Measurements from ENCODE around the gene TRPC6. TPM values are rescaled to one million over a fixed set of nuclear protein-coding genes. Genes with fewer than 3 reads are reported as not detected.
"Not testable (repeated sequence)": the region's sequence is repeated elsewhere in the genome, so short reads cannot be mapped to it uniquely, and the experiment has no call there.

The TRPC6 gene
- total RNA-seq, 1 experiment from 2014 or later: not detected

DNA sequence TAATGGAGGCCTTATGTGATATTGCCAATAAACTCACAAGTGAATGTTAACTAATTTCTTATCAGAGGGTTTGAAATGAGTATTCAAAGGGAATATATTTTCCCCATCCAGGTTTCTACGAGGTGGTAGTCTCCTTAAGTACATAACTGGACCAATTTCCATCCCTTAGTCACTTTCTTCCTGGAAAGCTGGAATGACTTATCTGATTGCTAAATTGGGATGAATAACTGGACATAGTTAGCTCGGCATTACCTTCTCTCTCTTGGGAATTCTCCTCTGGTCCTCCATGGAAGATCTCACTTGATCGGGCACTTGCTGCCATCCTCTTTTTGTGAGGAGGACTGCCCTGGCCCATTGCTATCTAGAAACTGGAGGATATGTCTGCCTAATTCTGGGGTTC, 109.1 kb downstream of the TRPC6 start:
- no peak overlapping the region for H3K4me3 ChIP-seq
- no peak overlapping the region for H3K27ac ChIP-seq
- intact Hi-C loops (cut with micrococcal nuclease; ENCODE audit: unreplicated experiment): no loop called here
- ChIA-PET POLR2A (ENCODE audit: unreplicated experiment) (interaction anchor here (0.6 kb wide), 1 partner anchor 949 kb away, joined by 5 read pairs; no protein-coding TSS in a partner anchor), CTCF (interaction anchor here (0.6 kb wide), 2 partner anchors 638 to 1139 kb away, joined by 3 to 9 read pairs; no protein-coding TSS in a partner anchor)
- no peaks in the 10 kb centered on the region for H3K9me3 ChIP-seq (ENCODE audit: insufficient read depth, low read depth)
- H3K79me2 ChIP-seq (ENCODE audit: low read depth): no peaks in the 10 kb centered on the region
- no peak for TF ChIP-seq EZH2 (IDR thresholded peaks at IDR 0.05; ENCODE audit: low read depth)
- H2AFZ ChIP-seq: no peak overlapping the region
- H4K20me1 ChIP-seq (ENCODE audit: insufficient read depth): no peaks in the 10 kb centered on the region
- H3F3A ChIP-seq (ENCODE audit: insufficient read depth, low read depth): no peaks in the 10 kb centered on the region
- BruUV-seq (replicated peaks): no TSS peak
- no peaks in the 10 kb centered on the region for H3K36me3 ChIP-seq (ENCODE audit: low read depth)
- DNase-seq: no peak
- no peaks in the 10 kb centered on the region for H3K9me2 ChIP-seq (ENCODE audit: insufficient read depth)
- no peak overlapping the region for H3K4me2 ChIP-seq
- no peaks in the 10 kb centered on the region for H3K4me1 ChIP-seq (replicated peaks; ENCODE audit: insufficient read depth)
- H3K27me3 ChIP-seq (ENCODE audit: insufficient read depth, low read depth): no peaks in the 10 kb centered on the region

DNA sequence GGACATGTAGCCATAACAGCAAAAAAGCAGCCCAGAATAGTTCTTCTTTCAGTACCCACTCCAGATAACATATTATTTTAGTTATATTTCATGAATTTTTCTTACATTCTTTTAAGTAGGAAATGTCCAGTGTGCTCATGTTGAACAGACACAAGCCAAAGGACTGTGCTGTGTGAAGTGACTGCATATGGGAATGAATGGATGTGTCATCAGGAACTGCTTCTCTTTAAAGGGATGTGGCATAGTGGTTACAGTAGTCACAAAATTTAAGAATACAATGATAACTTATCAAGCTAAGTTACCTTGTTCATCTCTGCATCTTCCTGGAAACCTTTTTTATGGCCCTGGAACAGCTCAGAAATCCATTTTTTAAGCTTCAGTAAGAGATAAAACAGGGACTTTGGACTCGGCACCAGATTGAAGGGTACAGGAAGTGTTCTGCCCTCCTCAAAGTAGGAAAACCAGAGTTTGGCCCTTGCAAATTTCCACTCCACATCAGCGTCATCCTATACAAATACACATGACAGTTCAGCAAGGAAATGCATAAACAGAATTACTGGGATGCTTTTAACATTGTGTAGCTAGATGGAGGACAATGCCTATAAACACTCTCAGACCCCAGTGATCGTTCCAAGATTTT, 112.8 kb downstream of the TRPC6 start:
- H3K4me2 ChIP-seq: peak overlapping the region; percentile 17; the same call in 1 of the 2 replicates
- no TSS peak for BruUV-seq (replicated peaks)
- no peaks in the 10 kb centered on the region for H3K9me3 ChIP-seq (ENCODE audit: insufficient read depth, low read depth)
- H3K27ac ChIP-seq: no peak overlapping the region
- H3K4me3 ChIP-seq: no peak overlapping the region
- H3K36me3 ChIP-seq (ENCODE audit: low read depth): no peaks in the 10 kb centered on the region
- H3F3A ChIP-seq (ENCODE audit: insufficient read depth, low read depth): no peaks in the 10 kb centered on the region
- no peaks in the 10 kb centered on the region; the same call in 1 of the 2 replicates for H3K4me1 ChIP-seq (replicated peaks; ENCODE audit: insufficient read depth)
- intact Hi-C loops (cut with micrococcal nuclease; ENCODE audit: unreplicated experiment): no loop called here
- no peaks in the 10 kb centered on the region for H3K9me2 ChIP-seq (ENCODE audit: insufficient read depth)
- ChIA-PET POLR2A (ENCODE audit: unreplicated experiment) (no interaction called here), CTCF (no interaction called here)
- no peaks in the 10 kb centered on the region for H4K20me1 ChIP-seq (ENCODE audit: insufficient read depth)
- TF ChIP-seq, protein P1, sequence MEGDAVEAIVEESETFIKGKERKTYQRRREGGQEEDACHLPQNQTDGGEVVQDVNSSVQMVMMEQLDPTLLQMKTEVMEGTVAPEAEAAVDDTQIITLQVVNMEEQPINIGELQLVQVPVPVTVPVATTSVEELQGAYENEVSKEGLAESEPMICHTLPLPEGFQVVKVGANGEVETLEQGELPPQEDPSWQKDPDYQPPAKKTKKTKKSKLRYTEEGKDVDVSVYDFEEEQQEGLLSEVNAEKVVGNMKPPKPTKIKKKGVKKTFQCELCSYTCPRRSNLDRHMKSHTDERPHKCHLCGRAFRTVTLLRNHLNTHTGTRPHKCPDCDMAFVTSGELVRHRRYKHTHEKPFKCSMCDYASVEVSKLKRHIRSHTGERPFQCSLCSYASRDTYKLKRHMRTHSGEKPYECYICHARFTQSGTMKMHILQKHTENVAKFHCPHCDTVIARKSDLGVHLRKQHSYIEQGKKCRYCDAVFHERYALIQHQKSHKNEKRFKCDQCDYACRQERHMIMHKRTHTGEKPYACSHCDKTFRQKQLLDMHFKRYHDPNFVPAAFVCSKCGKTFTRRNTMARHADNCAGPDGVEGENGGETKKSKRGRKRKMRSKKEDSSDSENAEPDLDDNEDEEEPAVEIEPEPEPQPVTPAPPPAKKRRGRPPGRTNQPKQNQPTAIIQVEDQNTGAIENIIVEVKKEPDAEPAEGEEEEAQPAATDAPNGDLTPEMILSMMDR (conservative IDR thresholded peaks at IDR 0.05): no peak
- TF ChIP-seq EZH2 (IDR thresholded peaks at IDR 0.05; ENCODE audit: low read depth): no peak
- H3K79me2 ChIP-seq (ENCODE audit: low read depth): no peaks in the 10 kb centered on the region
- no peak overlapping the region for H2AFZ ChIP-seq
- H3K27me3 ChIP-seq (ENCODE audit: insufficient read depth, low read depth): no peaks in the 10 kb centered on the region
- DNase-seq: no peak

DNA sequence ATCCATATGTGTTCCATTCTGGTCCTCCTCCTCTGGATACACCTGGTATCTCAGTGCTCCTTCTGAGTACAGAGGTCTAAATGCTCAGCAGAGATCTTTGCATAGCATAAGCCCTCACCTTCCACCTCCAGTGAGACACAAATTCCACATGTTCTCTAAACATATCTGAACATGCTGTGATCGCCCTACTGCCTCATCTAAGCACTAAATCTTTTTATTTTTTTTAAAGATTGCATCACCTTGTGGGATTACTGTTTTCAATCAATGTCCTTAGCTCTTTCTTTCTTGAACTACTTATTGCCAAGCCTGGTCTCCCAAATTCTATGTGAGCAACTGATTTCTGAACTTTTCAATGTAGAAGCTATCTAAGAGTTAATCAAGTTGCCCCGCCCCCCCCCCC, 113.4 kb downstream of the TRPC6 start:
- Histone ChIP-seq H3K9me3 (ENCODE audit: insufficient read depth, low read depth) (no peaks in the 10 kb centered on the region), H3K4me2 (peak overlapping the region; percentile 17; the same call in 1 of the 2 replicates), H3K4me3 (no peak overlapping the region), H3K27me3 (ENCODE audit: insufficient read depth, low read depth) (no peaks in the 10 kb centered on the region), H2AFZ (no peak overlapping the region), H3F3A (ENCODE audit: insufficient read depth, low read depth) (no peaks in the 10 kb centered on the region), H3K79me2 (ENCODE audit: low read depth) (no peaks in the 10 kb centered on the region), H3K27ac (no peak overlapping the region), H3K4me1 (replicated peaks; ENCODE audit: insufficient read depth) (no peaks in the 10 kb centered on the region; the same call in 1 of the 2 replicates), H3K9me2 (ENCODE audit: insufficient read depth) (no peaks in the 10 kb centered on the region), H4K20me1 (ENCODE audit: insufficient read depth) (no peaks in the 10 kb centered on the region), H3K36me3 (ENCODE audit: low read depth) (no peaks in the 10 kb centered on the region)
- intact Hi-C loops (cut with micrococcal nuclease; ENCODE audit: unreplicated experiment): no loop called here
- CTCF ChIA-PET: no interaction called here
- no peak for DNase-seq
- no TSS peak for BruUV-seq (replicated peaks)
- no peak for TF ChIP-seq EZH2 (IDR thresholded peaks at IDR 0.05; ENCODE audit: low read depth)
- POLR2A ChIA-PET (ENCODE audit: unreplicated experiment): interaction anchor here (0.6 kb wide), 1 partner anchor 28 kb away, joined by 14 read pairs; no protein-coding TSS in a partner anchor

- ChIA-PET POLR2A (ENCODE audit: unreplicated experiment) (no interaction called here), CTCF (no interaction called here)
- Histone ChIP-seq H3K4me1 (replicated peaks; ENCODE audit: insufficient read depth) (no peaks in the 10 kb centered on the region; the same call in 1 of the 2 replicates), H3K4me3 (no peak overlapping the region), H3K36me3 (ENCODE audit: low read depth) (no peaks in the 10 kb centered on the region), H3K9me2 (ENCODE audit: insufficient read depth) (no peaks in the 10 kb centered on the region), H4K20me1 (ENCODE audit: insufficient read depth) (no peaks in the 10 kb centered on the region), H3K27me3 (ENCODE audit: insufficient read depth, low read depth) (no peaks in the 10 kb centered on the region), H3K9me3 (ENCODE audit: insufficient read depth, low read depth) (no peaks in the 10 kb centered on the region), H3K4me2 (peak overlapping the region; percentile 43; the same call in 1 of the 2 replicates), H3K79me2 (ENCODE audit: low read depth) (no peaks in the 10 kb centered on the region), H2AFZ (peak overlapping the region; percentile 68), H3K27ac (no peak overlapping the region), H3F3A (ENCODE audit: insufficient read depth, low read depth) (no peaks in the 10 kb centered on the region)
- intact Hi-C loops (cut with micrococcal nuclease; ENCODE audit: unreplicated experiment): no loop called here
- no peak for DNase-seq
- TF ChIP-seq EZH2 (IDR thresholded peaks at IDR 0.05; ENCODE audit: low read depth): no peak
- TF ChIP-seq, protein P1 (conservative IDR thresholded peaks at IDR 0.05): no peak
- no TSS peak for BruUV-seq (replicated peaks)
These were observed 117.5 kb downstream of the TRPC6 start for GRCh38 chr11:101466352-101466751.

GRCh38 chr11:101464388-101464787, 119.4 kb downstream of the TRPC6 start:
- H3K27me3 ChIP-seq (ENCODE audit: insufficient read depth, low read depth); H3K79me2 ChIP-seq (ENCODE audit: low read depth); H3K4me2 ChIP-seq; H3K4me3 ChIP-seq; H2AFZ ChIP-seq; H3F3A ChIP-seq (ENCODE audit: insufficient read depth, low read depth); H3K9me2 ChIP-seq (ENCODE audit: insufficient read depth); BruUV-seq (replicated peaks); CTCF ChIA-PET; POLR2A ChIA-PET (ENCODE audit: unreplicated experiment); H3K27ac ChIP-seq; H3K4me1 ChIP-seq (replicated peaks; ENCODE audit: insufficient read depth); H3K36me3 ChIP-seq (ENCODE audit: low read depth); H3K9me3 ChIP-seq (ENCODE audit: insufficient read depth, low read depth); DNase-seq; H4K20me1 ChIP-seq (ENCODE audit: insufficient read depth); intact Hi-C loops (cut with micrococcal nuclease; ENCODE audit: unreplicated experiment): not testable (repeated sequence)

Data from PC-9 (cell line).